ENCODE data around the gene TRH. TPM values are rescaled to one million over a fixed set of nuclear protein-coding genes. Genes with fewer than 3 reads are reported as not detected.
"Not testable (repeated sequence)": the region's sequence is repeated elsewhere in the genome, so short reads cannot be mapped to it uniquely, and the experiment has no call there.

Gene TRH
- total RNA-seq, 1 experiment from 2014 or later = 0.22 TPM

DNA sequence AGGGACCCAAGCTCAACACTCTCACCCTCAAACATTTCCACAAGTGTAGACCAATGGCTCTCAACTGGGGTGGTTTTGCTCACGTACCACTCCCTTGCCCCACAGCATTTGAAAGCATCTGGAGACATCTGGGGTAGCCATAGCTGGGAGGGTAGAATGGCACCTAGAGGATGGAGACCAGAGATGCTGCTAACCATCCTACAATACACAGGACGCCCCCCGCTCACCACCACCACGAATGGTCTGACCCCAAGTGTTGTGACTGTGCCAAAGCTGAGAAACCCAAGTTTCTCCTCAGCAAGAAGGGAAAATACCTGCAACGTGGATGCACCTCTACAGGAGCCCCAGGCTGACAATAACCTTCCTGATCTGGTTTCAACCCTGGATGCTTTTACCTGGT, 24.7 kb downstream of the TRH start:
- H3K4me1 Mint-ChIP-seq = peaks cover 10% of the 10 kb centered on the region
- H3K27ac Mint-ChIP-seq; H3K4me3 Mint-ChIP-seq; POLR2A ChIA-PET; H3K9me3 Mint-ChIP-seq; H3K36me3 Mint-ChIP-seq; ATAC-seq; DNase-seq (ENCODE audit: low spot score): not testable (repeated sequence)
- peaks cover 70% of the 10 kb centered on the region for H3K27me3 Mint-ChIP-seq (ENCODE audit: low read depth)
- CTCF ChIA-PET = interaction anchor here (1.3 kb wide), 1 partner anchor 57 kb away, joined by 5 read pairs; no protein-coding TSS in a partner anchor

DNA sequence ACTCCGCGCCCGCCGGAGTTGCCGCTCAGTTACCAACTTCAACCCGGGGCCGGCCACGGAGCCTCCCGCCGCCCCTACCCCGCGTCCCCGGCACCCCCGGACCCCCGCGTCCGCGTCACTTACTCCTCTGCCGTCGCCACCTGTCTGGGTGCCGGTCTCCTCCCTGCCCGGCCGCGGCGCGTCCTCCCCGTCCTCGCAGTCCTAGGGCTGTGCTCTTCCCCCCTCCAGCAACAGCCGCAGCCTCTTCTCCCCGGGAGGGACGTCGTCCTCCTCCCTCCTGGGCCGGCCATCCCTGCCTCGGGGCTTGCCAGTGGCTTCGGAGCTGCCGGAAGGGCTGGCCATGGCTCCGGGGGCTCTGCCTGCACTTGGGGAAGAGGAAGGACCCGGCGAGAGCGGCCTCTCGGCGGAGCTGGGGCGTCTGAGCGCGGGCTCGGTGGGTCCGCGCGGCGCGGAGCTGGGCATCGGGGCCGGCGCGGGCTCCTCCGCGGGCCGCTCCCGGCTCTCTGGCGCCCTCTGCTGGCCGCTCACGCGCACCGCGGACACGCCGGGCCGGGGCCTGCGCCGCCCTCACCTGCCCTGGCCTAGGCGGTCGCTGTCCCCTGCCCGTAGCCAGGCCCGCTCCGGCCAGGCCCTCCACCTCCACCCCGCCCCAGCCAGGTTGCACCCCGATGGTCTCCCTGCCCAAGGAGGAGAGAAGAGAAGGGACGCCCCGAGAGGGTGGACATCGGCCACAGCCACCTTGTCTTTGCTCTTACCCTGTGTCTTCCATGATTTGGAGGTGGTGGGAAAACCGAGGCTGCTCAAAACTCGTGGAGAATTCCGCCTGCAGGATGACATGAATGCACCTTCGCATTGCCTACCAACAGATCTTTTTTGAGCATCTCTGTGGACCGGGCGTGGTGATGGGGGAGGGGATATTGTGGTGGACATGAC, 28.4 kb downstream of the TRH start:
- H3K27ac Mint-ChIP-seq, H3K36me3 Mint-ChIP-seq, POLR2A ChIA-PET, H3K9me3 Mint-ChIP-seq: not testable (repeated sequence)
- H3K27me3 Mint-ChIP-seq (ENCODE audit: low read depth) = peaks cover 65% of the 10 kb centered on the region
- ATAC-seq = peak; percentile 98
- DNase-seq (ENCODE audit: low spot score) = peak; percentile 71
- peaks cover 18% of the 10 kb centered on the region for H3K4me1 Mint-ChIP-seq
- TF ChIP-seq ZNF121 (CRISPR knock-in tag; IDR thresholded peaks at IDR 0.05) (peak; percentile 74; the same call in 1 of the 2 replicates), ZNF263 (CRISPR knock-in tag; IDR thresholded peaks at IDR 0.05; ENCODE audit: low read depth) (peak; percentile 47; the same call in 1 of the 2 replicates)
- TF ChIP-seq, protein P1, sequence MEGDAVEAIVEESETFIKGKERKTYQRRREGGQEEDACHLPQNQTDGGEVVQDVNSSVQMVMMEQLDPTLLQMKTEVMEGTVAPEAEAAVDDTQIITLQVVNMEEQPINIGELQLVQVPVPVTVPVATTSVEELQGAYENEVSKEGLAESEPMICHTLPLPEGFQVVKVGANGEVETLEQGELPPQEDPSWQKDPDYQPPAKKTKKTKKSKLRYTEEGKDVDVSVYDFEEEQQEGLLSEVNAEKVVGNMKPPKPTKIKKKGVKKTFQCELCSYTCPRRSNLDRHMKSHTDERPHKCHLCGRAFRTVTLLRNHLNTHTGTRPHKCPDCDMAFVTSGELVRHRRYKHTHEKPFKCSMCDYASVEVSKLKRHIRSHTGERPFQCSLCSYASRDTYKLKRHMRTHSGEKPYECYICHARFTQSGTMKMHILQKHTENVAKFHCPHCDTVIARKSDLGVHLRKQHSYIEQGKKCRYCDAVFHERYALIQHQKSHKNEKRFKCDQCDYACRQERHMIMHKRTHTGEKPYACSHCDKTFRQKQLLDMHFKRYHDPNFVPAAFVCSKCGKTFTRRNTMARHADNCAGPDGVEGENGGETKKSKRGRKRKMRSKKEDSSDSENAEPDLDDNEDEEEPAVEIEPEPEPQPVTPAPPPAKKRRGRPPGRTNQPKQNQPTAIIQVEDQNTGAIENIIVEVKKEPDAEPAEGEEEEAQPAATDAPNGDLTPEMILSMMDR (IDR thresholded peaks at IDR 0.05) = peak; percentile 87
- CTCF ChIA-PET = interaction anchor here (0.9 to 4.3 kb wide), 8 partner anchors 9 to 512 kb away, joined by 3 to 59 read pairs (median 4); partner anchors contain the start of gene TMCC1
- H3K4me3 Mint-ChIP-seq = peak overlapping the region; percentile 67

DNA sequence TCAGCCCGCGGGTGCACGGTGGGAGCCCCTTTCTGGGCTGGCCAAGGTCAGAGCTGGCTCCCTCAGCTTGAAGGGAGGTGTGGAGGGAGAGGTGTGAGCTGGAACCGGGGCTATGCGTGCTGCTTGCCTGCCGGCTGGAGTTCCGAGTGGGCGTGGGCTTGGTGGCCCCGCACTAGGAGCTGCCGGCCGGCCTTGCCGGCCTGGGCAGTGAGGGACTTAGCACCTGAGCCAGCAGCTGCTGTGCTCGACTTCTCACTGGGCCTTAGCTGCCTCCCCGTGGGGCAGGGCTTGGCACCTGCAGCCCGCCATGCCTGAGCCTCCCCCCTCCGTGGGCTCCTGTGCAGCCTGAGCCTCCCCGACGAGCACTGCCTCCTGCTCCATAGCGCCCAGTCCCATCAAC, 36.0 kb downstream of the TRH start:
- H3K9me3 Mint-ChIP-seq = peaks cover 21% of the 10 kb centered on the region
- no peak for ATAC-seq
- POLR2A ChIA-PET = no interaction called here
- peaks cover under 1% of the 10 kb centered on the region for H3K4me1 Mint-ChIP-seq
- H3K36me3 Mint-ChIP-seq = peaks cover 2% of the 10 kb centered on the region
- CTCF ChIA-PET = interaction anchor here (1.5 to 1.9 kb wide), 2 partner anchors 68 to 95 kb away, joined by 4 to 9 read pairs; no protein-coding TSS in a partner anchor
- no peak for TF ChIP-seq STAT6 (CRISPR knock-in tag; conservative IDR thresholded peaks at IDR 0.05; ENCODE audit: low read depth)
- no peak for TF ChIP-seq RELA (CRISPR knock-in tag; IDR thresholded peaks at IDR 0.05; ENCODE audit: borderline replicate concordance)
- TF ChIP-seq ETV6 (CRISPR knock-in tag; IDR thresholded peaks at IDR 0.05) = no peak
- no peak for TF ChIP-seq GRHL2 (CRISPR knock-in tag; IDR thresholded peaks at IDR 0.05; ENCODE audit: insufficient replicate concordance, severe bottlenecking)
- no peak for TF ChIP-seq TP53 (CRISPR knock-in tag; IDR thresholded peaks at IDR 0.05)
- no peak for TF ChIP-seq ZNF121 (CRISPR knock-in tag; IDR thresholded peaks at IDR 0.05)
- TF ChIP-seq, protein P2, sequence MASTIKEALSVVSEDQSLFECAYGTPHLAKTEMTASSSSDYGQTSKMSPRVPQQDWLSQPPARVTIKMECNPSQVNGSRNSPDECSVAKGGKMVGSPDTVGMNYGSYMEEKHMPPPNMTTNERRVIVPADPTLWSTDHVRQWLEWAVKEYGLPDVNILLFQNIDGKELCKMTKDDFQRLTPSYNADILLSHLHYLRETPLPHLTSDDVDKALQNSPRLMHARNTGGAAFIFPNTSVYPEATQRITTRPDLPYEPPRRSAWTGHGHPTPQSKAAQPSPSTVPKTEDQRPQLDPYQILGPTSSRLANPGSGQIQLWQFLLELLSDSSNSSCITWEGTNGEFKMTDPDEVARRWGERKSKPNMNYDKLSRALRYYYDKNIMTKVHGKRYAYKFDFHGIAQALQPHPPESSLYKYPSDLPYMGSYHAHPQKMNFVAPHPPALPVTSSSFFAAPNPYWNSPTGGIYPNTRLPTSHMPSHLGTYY (CRISPR knock-in tag; IDR thresholded peaks at IDR 0.05) = no peak
- no peak for DNase-seq (ENCODE audit: low spot score)
- H3K27ac Mint-ChIP-seq = no peak overlapping the region
- peaks cover 15% of the 10 kb centered on the region for H3K27me3 Mint-ChIP-seq (ENCODE audit: low read depth)
- H3K4me3 Mint-ChIP-seq = no peak overlapping the region

- not testable (repeated sequence) for H3K4me3 Mint-ChIP-seq
Measured at GRCh38 chr3:130012108-130012507, 37.6 kb downstream of the TRH start.

GRCh38 chr3:130013246-130013645, 38.7 kb downstream of the TRH start:
- ATAC-seq, POLR2A ChIA-PET: not testable (repeated sequence)

More at GRCh38 chr3:130012108-130012507, 37.6 kb downstream of the TRH start:
- H3K4me1 Mint-ChIP-seq; H3K36me3 Mint-ChIP-seq; H3K27ac Mint-ChIP-seq; CTCF ChIA-PET; POLR2A ChIA-PET; DNase-seq (ENCODE audit: low spot score); ATAC-seq: not testable (repeated sequence)
- TF ChIP-seq USF1 (CRISPR knock-in tag; IDR thresholded peaks at IDR 0.05) = peak; percentile 60
- TF ChIP-seq, protein P3, sequence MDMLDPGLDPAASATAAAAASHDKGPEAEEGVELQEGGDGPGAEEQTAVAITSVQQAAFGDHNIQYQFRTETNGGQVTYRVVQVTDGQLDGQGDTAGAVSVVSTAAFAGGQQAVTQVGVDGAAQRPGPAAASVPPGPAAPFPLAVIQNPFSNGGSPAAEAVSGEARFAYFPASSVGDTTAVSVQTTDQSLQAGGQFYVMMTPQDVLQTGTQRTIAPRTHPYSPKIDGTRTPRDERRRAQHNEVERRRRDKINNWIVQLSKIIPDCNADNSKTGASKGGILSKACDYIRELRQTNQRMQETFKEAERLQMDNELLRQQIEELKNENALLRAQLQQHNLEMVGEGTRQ (CRISPR knock-in tag; IDR thresholded peaks at IDR 0.05) = peak; percentile 79
- H3K9me3 Mint-ChIP-seq = peaks cover 21% of the 10 kb centered on the region
- peaks cover 15% of the 10 kb centered on the region for H3K27me3 Mint-ChIP-seq (ENCODE audit: low read depth)

More at GRCh38 chr3:130013246-130013645, 38.7 kb downstream of the TRH start:
- H3K4me1 Mint-ChIP-seq; DNase-seq (ENCODE audit: low spot score); CTCF ChIA-PET; H3K4me3 Mint-ChIP-seq; H3K36me3 Mint-ChIP-seq; H3K27ac Mint-ChIP-seq: not testable (repeated sequence)
- Mint-ChIP-seq H3K27me3 (ENCODE audit: low read depth) (peaks cover 11% of the 10 kb centered on the region), H3K9me3 (peaks cover 21% of the 10 kb centered on the region)
